ENCODE results near the gene LARP1. TPM values are rescaled to one million over a fixed set of nuclear protein-coding genes. Genes with fewer than 3 reads are reported as not detected.

The LARP1 gene
- total RNA-seq, 2 donors from 2014 or later: 172 to 231 TPM

DNA sequence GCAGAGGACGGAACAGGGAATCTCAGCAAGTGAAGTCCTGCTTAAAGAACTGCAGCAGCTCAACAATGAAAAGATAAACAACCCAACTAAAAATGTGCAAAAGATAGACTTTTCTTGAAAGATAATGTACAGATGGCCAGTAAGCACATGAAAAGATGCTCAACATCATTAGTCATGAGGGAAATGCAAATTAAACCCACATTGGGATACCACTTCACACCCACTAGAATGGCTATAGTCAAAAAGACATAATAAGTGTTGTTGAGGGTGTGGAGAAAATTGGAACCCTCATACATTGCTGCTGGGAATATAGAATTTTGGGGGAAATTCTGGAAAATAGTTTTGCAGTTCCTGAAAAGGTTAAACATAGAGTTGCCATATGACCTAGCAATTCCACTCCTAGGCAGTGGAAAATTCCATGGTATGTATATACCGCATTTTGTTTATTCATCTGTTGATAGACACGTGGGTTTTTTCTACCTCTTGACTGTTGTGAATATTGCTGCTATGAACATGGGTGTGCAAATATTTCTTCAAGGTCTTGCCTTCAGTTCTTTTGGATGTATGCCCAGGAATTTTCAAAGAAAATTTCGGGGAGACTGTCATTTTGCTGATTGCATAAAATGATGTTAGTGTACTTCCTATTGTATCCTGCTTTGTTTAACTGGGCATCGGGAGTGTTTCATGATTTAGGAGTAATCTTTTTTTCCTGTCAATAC is 110.4 kb downstream of the LARP1 start:
- no peak for DNase-seq (ENCODE audit: low spot score in 2 of 2)
- Mint-ChIP-seq H3K27ac (peak overlapping the region in 1 of 2 donors; percentile 68), H3K9me3 (no peaks in the 10 kb centered on the region), H3K36me3 (peaks cover 1 to 58% of the 10 kb centered on the region in 2 donors)
- ATAC-seq: peak; percentile 53 to 55

GRCh38 chr5:154866841-154867240 is 111.7 kb downstream of the LARP1 start:
- Mint-ChIP-seq H3K36me3 (peaks cover 7 to 58% of the 10 kb centered on the region in 2 donors), H3K27ac (peak overlapping the region; percentile 26 to 68), H3K9me3 (no peaks in the 10 kb centered on the region)
- ATAC-seq (no peak), DNase-seq (ENCODE audit: low spot score in 2 of 2) (no peak)

Other genes with a start within 250 kb of the LARP1 start
- gene FAXDC2, start 95.2 kb downstream of the LARP1 start, total RNA-seq: under 1 TPM in 1 of 2 donors, not detected in 1; 0.57 TPM
- gene CNOT8, start 103.2 kb downstream of the LARP1 start, total RNA-seq: 10 to 100 TPM; 76.4 to 92.3 TPM
- gene GEMIN5, start 182.8 kb downstream of the LARP1 start, total RNA-seq: 10 to 100 TPM; 28.4 to 30.5 TPM
- gene MRPL22, start 185.7 kb downstream of the LARP1 start, total RNA-seq: 100 to 1,000 TPM in 1 of 2 donors, 10 to 100 TPM in 1; 80.1 to 120 TPM

Measured in activated naive CD4-positive, alpha-beta T cell treated with anti-CD3 and anti-CD28 coated beads, Interleukin-2, amount 50 U/mL, for 72 hours (primary cell).